Effector CD8-positive, alpha-beta T cell (primary cell): ENCODE results near the gene LACRT.
"Not testable (repeated sequence)": the region's sequence is repeated elsewhere in the genome, so short reads cannot be mapped to it uniquely, and the experiment has no call there.

Source experiments
- DNase-seq: peaks from one replicate; lab custom pipeline; 2025; lab: John Stamatoyannopoulos, UW
- total RNA-seq, 4 experiments: gene quantifications; one replicate each; lab custom pipeline; 2026; lab: John Stamatoyannopoulos, UW

LACRT gene
- total RNA-seq, result 0 reads per million in 4 experiments

- no peak for DNase-seq
Observed at GRCh38 chr12:54634795-54635194, at the start of gene LACRT. Gene LACRT, minus strand, starts transcription at chr12:54634895. Its CDS starts 54 bp downstream, at chr12:54634841.

- no peak for DNase-seq
Observed at GRCh38 chr12:54683398-54683797, 48.7 kb upstream of the LACRT start.

GRCh38 chr12:54682674-54683073 is 48.0 kb upstream of the LACRT start:
- DNase-seq, result no peak

GRCh38 chr12:54680374-54680773 is 45.7 kb upstream of the LACRT start:
- DNase-seq, result no peak

GRCh38 chr12:54678131-54678530 is 43.4 kb upstream of the LACRT start:
- no peak for DNase-seq

- no peak for DNase-seq
Observed at GRCh38 chr12:54667945-54668344, 33.2 kb upstream of the LACRT start.

- no peak for DNase-seq
Observed at GRCh38 chr12:54666008-54666407, 31.3 kb upstream of the LACRT start.

GRCh38 chr12:54665022-54665635 is 30.4 kb upstream of the LACRT start:
- not testable (repeated sequence) for DNase-seq

- DNase-seq, result no peak
Observed at GRCh38 chr12:54663603-54664002, 28.9 kb upstream of the LACRT start.

GRCh38 chr12:54662026-54662425 is 27.3 kb upstream of the LACRT start:
- no peak for DNase-seq

GRCh38 chr12:54661048-54661447 is 26.4 kb upstream of the LACRT start:
- no peak for DNase-seq

GRCh38 chr12:54660320-54660962 is 25.7 kb upstream of the LACRT start:
- DNase-seq, result no peak

- DNase-seq, result no peak
Observed at GRCh38 chr12:54658306-54659264, 23.9 kb upstream of the LACRT start.

- DNase-seq, result no peak
Observed at GRCh38 chr12:54657105-54657607, 22.5 kb upstream of the LACRT start.

GRCh38 chr12:54654926-54655325 is 20.2 kb upstream of the LACRT start:
- no peak for DNase-seq

GRCh38 chr12:54653025-54653424 is 18.3 kb upstream of the LACRT start:
- no peak for DNase-seq

GRCh38 chr12:54650889-54651288 is 16.2 kb upstream of the LACRT start:
- no peak for DNase-seq

GRCh38 chr12:54650409-54650808 is 15.7 kb upstream of the LACRT start:
- DNase-seq, result no peak

GRCh38 chr12:54649825-54650224 is 15.1 kb upstream of the LACRT start:
- no peak for DNase-seq

- DNase-seq, result no peak
Observed at GRCh38 chr12:54648265-54648664, 13.6 kb upstream of the LACRT start, which contains the start of gene DCD. Gene DCD, minus strand, starts transcription at chr12:54648365. Its CDS starts 62 bp downstream, at chr12:54648303.

GRCh38 chr12:54641554-54641953 is 6.9 kb upstream of the LACRT start:
- DNase-seq, result no peak

GRCh38 chr12:54641089-54641488 is 6.4 kb upstream of the LACRT start:
- DNase-seq, result no peak
